Endothelial cell of umbilical vein (primary cell): ENCODE results near the gene C6orf136. TPM values are rescaled to one million over a fixed set of nuclear protein-coding genes. Genes with fewer than 3 reads are reported as not detected.

ENCODE experiments used
- BruUV-seq: library from RNA; stranded (reverse); fragments of 400-500 nt; replicated peaks from 2 replicates; lab custom pipeline; 2021; lab: Mats Ljungman, UMichigan
- CTCF ChIA-PET: fragments of 300-600, 350-600 bp; sonication (Branson Sonifier 250); formaldehyde crosslinking; loops from one replicate; lab custom pipeline; 2021; ENCODE audit warnings: antibody characterized with exemption, inconsistent platforms; lab: Charles Lee
- POLR2A ChIA-PET: fragments of 300-600, 350-600 bp; sonication (Branson Sonifier 250); formaldehyde crosslinking; loops from one replicate; lab custom pipeline; 2021; ENCODE audit warnings: antibody characterized with exemption, inconsistent platforms; lab: Charles Lee
- DNase-seq: peaks from one replicate; pipeline ENCODE4 v3.0.0-alpha.2; 2011; ENCODE audit warnings: low read depth, low spot score
- FAIRE-seq: peaks from 2 replicates; lab custom pipeline; 2011; peaks lifted over from hg19 to GRCh38; lab: Jason Lieb, UNC
- H2AFZ ChIP-seq: 2 replicates; pipeline ENCODE4 v1.6.0; 2012; ENCODE audit warnings: low read depth, low read length, control low read depth, inconsistent platforms
- H3K27ac ChIP-seq: 2 replicates; pipeline ENCODE4 v1.5.1; 2011; ENCODE audit warnings: low read depth, mild to moderate bottlenecking, control low read depth, low read length, moderate library complexity; ENCODE audit not compliant: insufficient read depth
- H3K27me3 ChIP-seq, 2 experiments: 2 replicates each; pipeline versions ENCODE4 v1.6.0 to v1.6.1; 2011; ENCODE audit warnings: low read length in 2 of 2, mixed read lengths in 1 of 2; ENCODE audit not compliant: control insufficient read depth in 2 of 2, insufficient read depth in 2 of 2
- H3K36me3 ChIP-seq, 2 experiments: 2 replicates in 1 of 2; 3 replicates in 1 of 2; pipeline ENCODE4 v1.5.1; 2011; ENCODE audit warnings: low read length in 2 of 2, mild to moderate bottlenecking in 1 of 2, moderate library complexity in 1 of 2; ENCODE audit not compliant: control insufficient read depth in 2 of 2, insufficient read depth in 2 of 2; ENCODE audit errors: extremely low read depth in 1 of 2
- H3K4me1 ChIP-seq: 3 replicates; pipeline ENCODE4 v1.5.1; 2011; ENCODE audit warnings: mild to moderate bottlenecking, low read length; ENCODE audit not compliant: control insufficient read depth, insufficient read depth; ENCODE audit errors: extremely low read depth
- H3K4me2 ChIP-seq: 2 replicates; pipeline ENCODE4 v1.6.1; 2011; ENCODE audit warnings: low read length, control low read depth, mixed read lengths; ENCODE audit not compliant: insufficient read depth
- H3K4me3 ChIP-seq, 3 experiments: fragments of 200-600 bp in 1 of 3; sonication (generic), shearing (Covaris generic) in 1 of 3; replicated peaks in 1 of 3; 2 replicates each; pipeline ENCODE4 v1.5.1; 2011 to 2016; ENCODE audit warnings: control low read depth in 3 of 3, low read length in 3 of 3, mild to moderate bottlenecking in 2 of 3, inconsistent platforms in 1 of 3, low read depth in 1 of 3, moderate library complexity in 1 of 3; ENCODE audit not compliant: insufficient read depth in 1 of 3
- H3K79me2 ChIP-seq: 2 replicates; pipeline ENCODE4 v1.6.0; 2012; ENCODE audit warnings: low read length, inconsistent platforms; ENCODE audit not compliant: control insufficient read depth, insufficient read depth
- H3K9ac ChIP-seq: replicated peaks from 2 replicates; pipeline ENCODE3; 2011; ENCODE audit warnings: low read length, control low read depth; ENCODE audit not compliant: insufficient read depth; ENCODE audit errors: extremely low read depth
- H3K9me1 ChIP-seq: replicated peaks from 3 replicates; pipeline ENCODE4 v1.6.0; 2011; ENCODE audit warnings: mild to moderate bottlenecking, low read length; ENCODE audit not compliant: control insufficient read depth, insufficient read depth; ENCODE audit errors: extremely low read depth
- H3K9me3 ChIP-seq: replicated peaks from 2 replicates; pipeline ENCODE4 v1.5.1; 2012; ENCODE audit warnings: low read length, inconsistent platforms; ENCODE audit not compliant: control insufficient read depth, insufficient read depth
- H4K20me1 ChIP-seq: replicated peaks from 2 replicates; pipeline ENCODE3; 2011; ENCODE audit warnings: mild to moderate bottlenecking, low read length; ENCODE audit not compliant: control insufficient read depth, insufficient read depth; ENCODE audit errors: extremely low read depth
- EZH2 ChIP-seq: IDR thresholded peaks from 2 replicates; pipeline ENCODE4 v1.6.1; 2012; ENCODE audit warnings: borderline replicate concordance, low read depth, mild to moderate bottlenecking, moderate library complexity, low read length, inconsistent platforms; ENCODE audit not compliant: severe bottlenecking
- GATA2 ChIP-seq: IDR thresholded peaks from 2 replicates; pipeline ENCODE4 v1.7.0; 2011; ENCODE audit warnings: low read depth, mild to moderate bottlenecking, moderate library complexity, mixed read lengths, low read length; ENCODE audit not compliant: insufficient read length, insufficient read depth
- JUN ChIP-seq: IDR thresholded peaks from 2 replicates; pipeline ENCODE4 v1.6.1; 2011; ENCODE audit warnings: borderline replicate concordance, low read depth; ENCODE audit not compliant: insufficient read length, insufficient read depth
- MYC ChIP-seq: IDR thresholded peaks from one replicate; pipeline ENCODE4 v1.6.1; 2011; ENCODE audit warnings: mild to moderate bottlenecking, low read depth, low read length
- POLR2A ChIP-seq: IDR thresholded peaks from 2 replicates; pipeline ENCODE4 v1.6.1; 2012; ENCODE audit warnings: low read depth, mild to moderate bottlenecking, control low read depth, low read length
- dilution Hi-C: fragments of 300-500 bp; cut with MboI; formaldehyde crosslinking; loops from one replicate; pipeline ENCODE4 v1.15.0; 2019; ENCODE audit warnings: low sequenced_read_pairs; ENCODE audit not compliant: extremely low pct_ligation_motif_present
- intact Hi-C: fragments of 100-400 bp; cut with micrococcal nuclease; formaldehyde crosslinking; loops from one replicate; pipeline ENCODE4 v1.10.0; 2022
- polyA plus RNA-seq, 4 experiments: library from polyadenylated mRNA; depleted of rRNA in 3 of 4; stranded (reverse) in 3 of 4; unstranded in 1 of 4; fragments of >200 nt; gene quantifications; 2 replicates each; pipeline versions ENCODE4 v1.2.1 to v1.2.3, GENCODE V29; 2011 to 2012; ENCODE audit warnings: missing spikeins in 1 of 4
- total RNA-seq: library from RNA; stranded (reverse); gene quantifications from 2 replicates; pipeline ENCODE4 v1.2.3, GENCODE V29; 2021
- TF ChIP-seq, protein P1 (sequence below), 2 donors: IDR thresholded peaks; 1 replicate in 1 of 2; 2 replicates in 1 of 2; pipeline ENCODE4 v1.5.1; 2011; ENCODE audit warnings: low read length in 2 of 2, mild to moderate bottlenecking in 2 of 2, moderate library complexity in 2 of 2, control low read depth in 1 of 2, inconsistent platforms in 1 of 2, low read depth in 1 of 2; ENCODE audit not compliant: insufficient read depth in 1 of 2; ENCODE audit errors: extremely low read depth in 1 of 2
- TF ChIP-seq, protein P2 (sequence below): IDR thresholded peaks from 2 replicates; pipeline ENCODE4 v1.6.1; 2011; ENCODE audit not compliant: insufficient read depth, insufficient read length

Gene C6orf136
- total and polyA plus RNA-seq, 2 donors (not counting 3 experiments of a cell fraction or from before 2014, with no cell fraction given): 19.1 to 21.0 TPM

DNA sequence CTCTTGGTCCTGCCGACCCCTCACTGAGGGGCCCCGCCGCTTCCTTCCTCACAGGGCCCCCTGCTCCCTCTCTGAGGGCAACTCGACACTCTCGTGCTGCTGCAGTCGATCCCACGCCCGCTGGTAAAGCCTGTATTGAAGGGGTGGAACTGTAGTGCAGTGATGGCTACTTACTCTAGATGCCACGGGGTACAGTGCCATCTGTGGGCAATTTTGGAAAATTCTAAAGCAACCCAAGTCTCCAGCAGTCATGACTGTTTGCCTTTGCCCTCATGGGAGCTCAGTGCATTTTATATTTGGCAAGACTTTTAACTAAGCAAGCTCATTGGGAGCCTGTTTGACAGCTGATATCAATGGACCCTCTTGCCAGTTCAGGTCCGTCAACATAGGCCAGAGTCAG is 6.5 kb upstream of the C6orf136 start:
- FAIRE-seq (no peak), DNase-seq (no peak)
- ChIA-PET CTCF (interaction anchor here (0.9 to 1.6 kb wide), 2 partner anchors 90 to 447 kb away, joined by 3 to 8 read pairs; no protein-coding TSS in a partner anchor), POLR2A (no interaction called here)
- no peaks in the 10 kb centered on the region for H3K79me2 ChIP-seq
- dilution Hi-C loops (no loop called here), intact Hi-C loops (no loop called here)
- no TSS peak for BruUV-seq
- H3K27ac ChIP-seq: no peak overlapping the region
- H3K9me3 ChIP-seq: no peaks in the 10 kb centered on the region
- no peaks in the 10 kb centered on the region for H3K27me3 ChIP-seq
- no peaks in the 10 kb centered on the region for H4K20me1 ChIP-seq
- H2AFZ ChIP-seq: no peak overlapping the region
- H3K9me1 ChIP-seq: no peaks in the 10 kb centered on the region
- TF ChIP-seq, protein P1, sequence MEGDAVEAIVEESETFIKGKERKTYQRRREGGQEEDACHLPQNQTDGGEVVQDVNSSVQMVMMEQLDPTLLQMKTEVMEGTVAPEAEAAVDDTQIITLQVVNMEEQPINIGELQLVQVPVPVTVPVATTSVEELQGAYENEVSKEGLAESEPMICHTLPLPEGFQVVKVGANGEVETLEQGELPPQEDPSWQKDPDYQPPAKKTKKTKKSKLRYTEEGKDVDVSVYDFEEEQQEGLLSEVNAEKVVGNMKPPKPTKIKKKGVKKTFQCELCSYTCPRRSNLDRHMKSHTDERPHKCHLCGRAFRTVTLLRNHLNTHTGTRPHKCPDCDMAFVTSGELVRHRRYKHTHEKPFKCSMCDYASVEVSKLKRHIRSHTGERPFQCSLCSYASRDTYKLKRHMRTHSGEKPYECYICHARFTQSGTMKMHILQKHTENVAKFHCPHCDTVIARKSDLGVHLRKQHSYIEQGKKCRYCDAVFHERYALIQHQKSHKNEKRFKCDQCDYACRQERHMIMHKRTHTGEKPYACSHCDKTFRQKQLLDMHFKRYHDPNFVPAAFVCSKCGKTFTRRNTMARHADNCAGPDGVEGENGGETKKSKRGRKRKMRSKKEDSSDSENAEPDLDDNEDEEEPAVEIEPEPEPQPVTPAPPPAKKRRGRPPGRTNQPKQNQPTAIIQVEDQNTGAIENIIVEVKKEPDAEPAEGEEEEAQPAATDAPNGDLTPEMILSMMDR (IDR thresholded peaks at IDR 0.05; ENCODE audit: extremely low read depth in 1 of 2, insufficient read depth in 1 of 2, low read depth in 1 of 2, low read length in 2 of 2): no peak
- TF ChIP-seq MYC (no peak), POLR2A (no peak), JUN (no peak), GATA2 (no peak), EZH2 (no peak)
- TF ChIP-seq, protein P2, sequence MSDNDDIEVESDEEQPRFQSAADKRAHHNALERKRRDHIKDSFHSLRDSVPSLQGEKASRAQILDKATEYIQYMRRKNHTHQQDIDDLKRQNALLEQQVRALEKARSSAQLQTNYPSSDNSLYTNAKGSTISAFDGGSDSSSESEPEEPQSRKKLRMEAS: no peak
- H3K36me3 ChIP-seq: peaks cover 0 to 15% of the 10 kb centered on the region in 2 experiments
- H3K4me3 ChIP-seq: no peak overlapping the region
- no peak overlapping the region for H3K4me2 ChIP-seq
- H3K4me1 ChIP-seq: no peaks in the 10 kb centered on the region
- H3K9ac ChIP-seq: no peak overlapping the region
